ENCODE results near the gene ADGRG4.

ADGRG4 gene

DNA sequence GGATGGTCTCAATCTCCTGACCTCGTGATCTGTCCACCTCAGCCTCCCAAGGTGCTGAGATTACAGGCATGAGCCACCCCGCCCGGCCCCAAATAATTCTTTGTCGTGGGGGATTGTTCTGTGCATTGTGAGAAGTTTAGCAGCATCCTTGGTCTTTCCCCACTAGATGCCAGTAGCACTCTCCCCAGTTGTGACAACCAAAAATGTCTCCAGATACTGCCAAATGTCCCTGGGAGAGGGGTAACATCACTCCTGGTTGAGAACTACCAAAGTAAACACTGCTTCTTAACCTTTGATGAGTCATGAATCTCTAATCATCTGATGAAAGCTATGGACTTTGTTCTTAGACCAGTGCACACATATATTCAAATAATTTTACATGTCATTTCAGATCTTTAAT is 96.2 kb downstream of the ADGRG4 start:
- CTCF ChIA-PET: no interaction called here
- H3K4me1 ChIP-seq (ENCODE audit: control extremely low read depth in 1 of 4, control insufficient read depth in 4 of 4, insufficient read depth in 4 of 4, low read length in 3 of 4): no peaks in the 10 kb centered on the region
- peaks cover 0 to 4% (median 0%) of the 10 kb centered on the region in 5 experiments for H3K27me3 ChIP-seq (replicated peaks in 2 of 5; ENCODE audit: control insufficient read depth in 4 of 5, insufficient read depth in 5 of 5, low read length in 4 of 5)
- H3K9me3 ChIP-seq (ENCODE audit: control extremely low read depth in 1 of 5, control insufficient read depth in 4 of 5, insufficient read depth in 2 of 5, low read depth in 1 of 5, low read length in 4 of 5): no peaks in the 10 kb centered on the region
- DNase-seq: no peak
- POLR2A ChIA-PET: no interaction called here
- H3K27ac ChIP-seq (ENCODE audit: insufficient read depth in 1 of 2, low read depth in 1 of 2, low read length in 2 of 2, poor library complexity in 1 of 2, severe bottlenecking in 2 of 2): no peak overlapping the region
- no peaks in the 10 kb centered on the region for H3K36me3 ChIP-seq (ENCODE audit: control insufficient read depth in 4 of 4, insufficient read depth in 4 of 4, low read length in 3 of 4)
- no peak overlapping the region for H3K4me3 ChIP-seq (ENCODE audit: control insufficient read depth in 1 of 7, extremely low read depth in 1 of 7, insufficient read depth in 4 of 7, low read depth in 2 of 7, low read length in 6 of 7)
- WGBS (ENCODE audit: insufficient coverage): 65% methylated on average over 4 of the region's 4 CpGs

DNA sequence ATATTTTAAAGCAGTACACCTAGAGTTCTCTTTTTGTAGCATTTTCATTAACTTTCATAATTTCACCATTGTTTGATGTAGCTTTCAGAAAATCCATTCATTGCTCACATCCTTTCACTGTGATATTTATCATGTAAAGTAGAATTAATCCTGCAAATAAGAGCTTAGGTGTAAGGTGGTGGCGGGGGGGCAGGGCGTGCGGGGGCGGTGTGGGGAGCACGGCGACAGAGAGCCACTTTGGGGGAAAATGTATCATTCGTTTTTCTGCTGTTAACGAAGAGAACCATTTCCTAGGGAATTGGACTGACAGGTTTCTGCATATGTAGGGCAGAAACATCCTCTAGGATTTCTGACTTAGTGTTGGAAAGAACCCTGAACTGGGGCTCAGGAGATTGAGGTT is 104.4 kb downstream of the ADGRG4 start:
- Histone ChIP-seq H3K27me3 (replicated peaks in 2 of 5; ENCODE audit: control insufficient read depth in 4 of 5, insufficient read depth in 5 of 5, low read length in 4 of 5) (peaks cover 0 to 5% (median 0%) of the 10 kb centered on the region in 5 experiments), H3K36me3 (ENCODE audit: control insufficient read depth in 4 of 4, insufficient read depth in 4 of 4, low read length in 3 of 4) (no peaks in the 10 kb centered on the region), H3K9me3 (ENCODE audit: control extremely low read depth in 1 of 5, control insufficient read depth in 4 of 5, insufficient read depth in 2 of 5, low read depth in 1 of 5, low read length in 4 of 5) (no peaks in the 10 kb centered on the region), H3K4me1 (ENCODE audit: control extremely low read depth in 1 of 4, control insufficient read depth in 4 of 4, insufficient read depth in 4 of 4, low read length in 3 of 4) (no peaks in the 10 kb centered on the region), H3K27ac (ENCODE audit: insufficient read depth in 1 of 2, low read depth in 1 of 2, low read length in 2 of 2, poor library complexity in 1 of 2, severe bottlenecking in 2 of 2) (no peak overlapping the region), H3K4me3 (ENCODE audit: control insufficient read depth in 1 of 7, extremely low read depth in 1 of 7, insufficient read depth in 4 of 7, low read depth in 2 of 7, low read length in 6 of 7) (no peak overlapping the region)
- DNase-seq: no peak
- POLR2A ChIA-PET: no interaction called here
- 93% methylated on average over 7 of the region's 8 CpGs for WGBS (ENCODE audit: insufficient coverage)
- CTCF ChIA-PET: interaction anchor here (1.0 kb wide), 1 partner anchor 61 kb away, joined by 3 read pairs; no protein-coding TSS in a partner anchor

DNA sequence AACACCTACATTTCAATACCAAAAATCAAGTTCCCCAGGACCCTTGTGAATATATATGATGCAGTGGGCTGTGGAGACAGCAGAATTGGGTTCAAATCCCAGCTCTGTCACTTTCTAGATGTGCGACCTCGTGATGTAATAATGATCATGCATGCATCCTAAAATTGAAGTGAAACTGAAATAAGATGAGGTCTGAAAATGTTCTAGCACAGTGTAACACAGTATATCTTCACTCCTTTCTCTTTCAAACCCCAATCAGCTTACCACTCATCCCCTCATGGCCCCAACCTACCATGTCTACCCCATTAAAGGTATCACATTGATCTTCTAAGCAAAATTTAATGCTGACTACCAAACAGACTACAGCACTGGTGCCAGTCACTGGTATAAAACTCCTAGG is 117.0 kb downstream of the ADGRG4 start:
- ChIA-PET CTCF (no interaction called here), POLR2A (no interaction called here)
- no peaks in the 10 kb centered on the region for H3K36me3 ChIP-seq (ENCODE audit: control insufficient read depth in 4 of 4, insufficient read depth in 4 of 4, low read length in 3 of 4)
- peaks cover 0 to 2% (median 0%) of the 10 kb centered on the region in 5 experiments for H3K9me3 ChIP-seq (ENCODE audit: control extremely low read depth in 1 of 5, control insufficient read depth in 4 of 5, insufficient read depth in 2 of 5, low read depth in 1 of 5, low read length in 4 of 5)
- 100% methylated on average over 2 of the region's 2 CpGs for WGBS (ENCODE audit: insufficient coverage)
- no peak overlapping the region for H3K4me3 ChIP-seq (ENCODE audit: control insufficient read depth in 1 of 7, extremely low read depth in 1 of 7, insufficient read depth in 4 of 7, low read depth in 2 of 7, low read length in 6 of 7)
- H3K4me1 ChIP-seq (ENCODE audit: control extremely low read depth in 1 of 4, control insufficient read depth in 4 of 4, insufficient read depth in 4 of 4, low read length in 3 of 4): no peaks in the 10 kb centered on the region
- H3K27ac ChIP-seq (ENCODE audit: insufficient read depth in 1 of 2, low read depth in 1 of 2, low read length in 2 of 2, poor library complexity in 1 of 2, severe bottlenecking in 2 of 2): no peak overlapping the region
- no peaks in the 10 kb centered on the region for H3K27me3 ChIP-seq (replicated peaks in 2 of 5; ENCODE audit: control insufficient read depth in 4 of 5, insufficient read depth in 5 of 5, low read length in 4 of 5)
- no peak for DNase-seq

DNA sequence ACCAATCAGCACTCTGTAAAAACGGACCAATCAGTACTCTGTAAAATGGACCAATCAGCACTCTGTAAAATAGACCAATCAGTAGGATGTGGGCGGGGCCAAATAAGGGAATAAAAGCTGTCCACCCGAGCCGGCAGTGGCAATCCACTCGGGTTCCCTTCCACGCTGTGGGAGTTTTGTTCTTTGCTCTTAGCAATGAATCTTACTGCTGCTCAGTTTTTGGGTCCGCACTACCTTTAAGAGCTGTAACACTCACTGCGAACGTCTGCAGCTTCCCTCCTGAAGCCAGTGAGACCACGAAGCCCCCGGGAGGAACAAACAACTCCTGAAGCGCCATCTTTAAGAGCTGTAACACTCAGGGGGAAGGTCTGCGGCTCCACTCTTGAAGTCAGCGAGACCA is 120.6 kb downstream of the ADGRG4 start:
- Histone ChIP-seq H3K27ac (ENCODE audit: insufficient read depth in 1 of 2, low read depth in 1 of 2, low read length in 2 of 2, poor library complexity in 1 of 2, severe bottlenecking in 2 of 2) (no peak overlapping the region), H3K9me3 (ENCODE audit: control extremely low read depth in 1 of 5, control insufficient read depth in 4 of 5, insufficient read depth in 2 of 5, low read depth in 1 of 5, low read length in 4 of 5) (peaks cover 0 to 2% (median 0%) of the 10 kb centered on the region in 5 experiments), H3K36me3 (ENCODE audit: control insufficient read depth in 4 of 4, insufficient read depth in 4 of 4, low read length in 3 of 4) (no peaks in the 10 kb centered on the region), H3K27me3 (replicated peaks in 2 of 5; ENCODE audit: control insufficient read depth in 4 of 5, insufficient read depth in 5 of 5, low read length in 4 of 5) (no peaks in the 10 kb centered on the region), H3K4me1 (ENCODE audit: control extremely low read depth in 1 of 4, control insufficient read depth in 4 of 4, insufficient read depth in 4 of 4, low read length in 3 of 4) (no peaks in the 10 kb centered on the region), H3K4me3 (ENCODE audit: control insufficient read depth in 1 of 7, extremely low read depth in 1 of 7, insufficient read depth in 4 of 7, low read depth in 2 of 7, low read length in 6 of 7) (no peak overlapping the region)
- 75% methylated on average over 14 of the region's 14 CpGs for WGBS (ENCODE audit: insufficient coverage)
- ChIA-PET POLR2A (no interaction called here), CTCF (no interaction called here)
- no peak for DNase-seq

DNA sequence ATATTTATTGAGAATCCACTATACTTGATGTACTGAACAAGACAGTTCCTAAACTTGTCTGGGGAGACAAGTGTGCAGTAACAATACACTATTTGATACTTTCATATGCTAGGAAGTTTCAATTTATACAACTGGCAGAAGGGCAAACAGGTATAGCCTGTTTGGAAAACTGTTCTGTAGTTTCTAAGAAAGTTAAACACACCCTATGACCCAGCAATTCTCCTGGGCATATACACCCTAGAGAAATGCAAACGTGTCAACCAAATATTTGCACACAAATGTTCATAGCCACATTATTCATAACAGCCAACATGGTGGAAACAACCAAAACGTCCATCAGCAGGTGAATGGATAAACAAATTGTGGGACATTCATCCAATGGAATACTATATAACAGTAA is 123.0 kb downstream of the ADGRG4 start:
- WGBS (ENCODE audit: insufficient coverage): 40% methylated on average over 1 of the region's 2 CpGs
- no peak overlapping the region for H3K27ac ChIP-seq (ENCODE audit: insufficient read depth in 1 of 2, low read depth in 1 of 2, low read length in 2 of 2, poor library complexity in 1 of 2, severe bottlenecking in 2 of 2)
- H3K27me3 ChIP-seq (replicated peaks in 2 of 5; ENCODE audit: control insufficient read depth in 4 of 5, insufficient read depth in 5 of 5, low read length in 4 of 5): no peaks in the 10 kb centered on the region
- H3K36me3 ChIP-seq (ENCODE audit: control insufficient read depth in 4 of 4, insufficient read depth in 4 of 4, low read length in 3 of 4): no peaks in the 10 kb centered on the region
- CTCF ChIA-PET: no interaction called here
- POLR2A ChIA-PET: no interaction called here
- H3K9me3 ChIP-seq (ENCODE audit: control extremely low read depth in 1 of 5, control insufficient read depth in 4 of 5, insufficient read depth in 2 of 5, low read depth in 1 of 5, low read length in 4 of 5): peaks cover 0 to 2% (median 0%) of the 10 kb centered on the region in 5 experiments
- H3K4me3 ChIP-seq (ENCODE audit: control insufficient read depth in 1 of 7, extremely low read depth in 1 of 7, insufficient read depth in 4 of 7, low read depth in 2 of 7, low read length in 6 of 7): no peak overlapping the region
- DNase-seq: no peak
- H3K4me1 ChIP-seq (ENCODE audit: control extremely low read depth in 1 of 4, control insufficient read depth in 4 of 4, insufficient read depth in 4 of 4, low read length in 3 of 4): no peaks in the 10 kb centered on the region

DNA sequence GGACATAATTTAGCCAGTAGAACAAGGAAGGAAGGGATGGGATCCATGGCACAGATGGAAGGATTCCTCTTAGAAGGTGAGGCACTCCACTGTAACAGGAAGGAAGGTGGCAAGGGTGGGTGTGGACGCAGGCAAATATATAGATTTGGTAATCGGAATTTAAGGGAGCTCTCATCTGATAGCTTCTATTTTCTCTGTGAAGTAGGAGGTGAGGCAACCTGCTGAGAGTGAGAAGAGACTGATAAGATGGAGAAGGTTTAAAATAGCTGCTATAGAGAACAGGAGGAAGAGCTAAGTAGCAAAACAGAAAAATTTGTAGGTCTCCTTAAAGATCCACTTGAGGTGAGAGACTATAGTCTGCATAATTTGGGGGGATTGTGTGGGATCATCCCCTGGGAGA is 125.2 kb downstream of the ADGRG4 start:
- no peaks in the 10 kb centered on the region for H3K36me3 ChIP-seq (ENCODE audit: control insufficient read depth in 4 of 4, insufficient read depth in 4 of 4, low read length in 3 of 4)
- CTCF ChIA-PET: no interaction called here
- H3K9me3 ChIP-seq (ENCODE audit: control extremely low read depth in 1 of 5, control insufficient read depth in 4 of 5, insufficient read depth in 2 of 5, low read depth in 1 of 5, low read length in 4 of 5): no peaks in the 10 kb centered on the region
- no peak for DNase-seq
- H3K4me3 ChIP-seq (ENCODE audit: control insufficient read depth in 1 of 7, extremely low read depth in 1 of 7, insufficient read depth in 4 of 7, low read depth in 2 of 7, low read length in 6 of 7): no peak overlapping the region
- WGBS (ENCODE audit: insufficient coverage): 72% methylated on average over 2 of the region's 2 CpGs
- no peaks in the 10 kb centered on the region for H3K4me1 ChIP-seq (ENCODE audit: control extremely low read depth in 1 of 4, control insufficient read depth in 4 of 4, insufficient read depth in 4 of 4, low read length in 3 of 4)
- H3K27me3 ChIP-seq (replicated peaks in 2 of 5; ENCODE audit: control insufficient read depth in 4 of 5, insufficient read depth in 5 of 5, low read length in 4 of 5): no peaks in the 10 kb centered on the region
- POLR2A ChIA-PET: no interaction called here
- no peak overlapping the region for H3K27ac ChIP-seq (ENCODE audit: insufficient read depth in 1 of 2, low read depth in 1 of 2, low read length in 2 of 2, poor library complexity in 1 of 2, severe bottlenecking in 2 of 2)

DNA sequence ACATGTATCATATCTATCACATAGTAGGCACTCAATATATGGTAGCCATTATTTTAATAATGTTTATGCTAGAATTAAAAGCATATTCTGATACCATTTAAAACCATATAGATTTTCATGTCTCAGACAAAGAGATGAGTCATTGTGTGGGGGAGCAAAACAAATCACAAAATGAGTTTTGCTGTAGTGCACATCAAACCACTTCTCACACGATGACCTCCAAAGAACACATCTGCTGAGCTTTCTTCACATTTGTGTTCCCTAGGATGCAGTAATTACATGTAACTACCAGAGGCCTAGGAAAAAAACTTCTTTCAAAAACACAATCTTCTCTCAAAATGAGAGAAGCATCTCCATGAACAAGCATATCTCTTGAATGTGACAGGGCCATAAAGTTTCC is 130.9 kb downstream of the ADGRG4 start:
- no peak overlapping the region for H3K4me3 ChIP-seq (ENCODE audit: control insufficient read depth in 1 of 7, extremely low read depth in 1 of 7, insufficient read depth in 4 of 7, low read depth in 2 of 7, low read length in 6 of 7)
- ChIA-PET POLR2A (no interaction called here), CTCF (no interaction called here)
- H3K9me3 ChIP-seq (ENCODE audit: control extremely low read depth in 1 of 5, control insufficient read depth in 4 of 5, insufficient read depth in 2 of 5, low read depth in 1 of 5, low read length in 4 of 5): no peaks in the 10 kb centered on the region
- no CpG with 5 or more reads among the region's 1 CpG for WGBS (ENCODE audit: insufficient coverage)
- no peaks in the 10 kb centered on the region for H3K27me3 ChIP-seq (replicated peaks in 2 of 5; ENCODE audit: control insufficient read depth in 4 of 5, insufficient read depth in 5 of 5, low read length in 4 of 5)
- H3K36me3 ChIP-seq (ENCODE audit: control insufficient read depth in 4 of 4, insufficient read depth in 4 of 4, low read length in 3 of 4): no peaks in the 10 kb centered on the region
- H3K4me1 ChIP-seq (ENCODE audit: control extremely low read depth in 1 of 4, control insufficient read depth in 4 of 4, insufficient read depth in 4 of 4, low read length in 3 of 4): no peaks in the 10 kb centered on the region
- no peak overlapping the region for H3K27ac ChIP-seq (ENCODE audit: insufficient read depth in 1 of 2, low read depth in 1 of 2, low read length in 2 of 2, poor library complexity in 1 of 2, severe bottlenecking in 2 of 2)
- no peak for DNase-seq

Measured in common myeloid progenitor, CD34-positive (primary cell).